Spleen (tissue), 11 donors: ENCODE results near the gene MSI1. TPM values are rescaled to one million over a fixed set of nuclear protein-coding genes. Genes with fewer than 3 reads are reported as not detected.

Experiments used
- DNase-seq: peaks from one replicate; pipeline ENCODE4 v3.0.0-alpha.2; 2020
- H3K27ac ChIP-seq, 8 donors: fragments of 200-600 bp; sonication (generic) in 7 of 8; 1 replicate in 4 of 8; 2 replicates in 4 of 8; pipeline versions ENCODE4 v1.5.0 to v1.8.0; 2016 to 2021; ENCODE audit warnings: inconsistent platforms in 4 of 8, mild to moderate bottlenecking in 4 of 8, moderate library complexity in 1 of 8
- H3K27me3 ChIP-seq, 7 donors: fragments of 200-600 bp; sonication (generic) in 6 of 7; replicated peaks in 1 of 7; 1 replicate in 4 of 7; 2 replicates in 3 of 7; pipeline versions ENCODE4 v1.5.0 to v1.8.0; 2016 to 2021; ENCODE audit warnings: inconsistent platforms in 3 of 7, mild to moderate bottlenecking in 1 of 7
- H3K36me3 ChIP-seq, 6 donors: fragments of 200-600 bp; sonication (generic) in 5 of 6; 1 replicate in 4 of 6; 2 replicates in 2 of 6; pipeline versions ENCODE4 v1.5.0 to v1.8.0; 2016 to 2021; ENCODE audit warnings: inconsistent platforms in 2 of 6
- H3K4me1 ChIP-seq, 6 donors: fragments of 200-600 bp; sonication (generic) in 5 of 6; 1 replicate in 3 of 6; 2 replicates in 3 of 6; pipeline versions ENCODE4 v1.5.0 to v1.8.0; 2016 to 2021; ENCODE audit warnings: inconsistent platforms in 3 of 6
- H3K4me3 ChIP-seq, 8 donors: fragments of 200-600 bp; sonication (generic) in 7 of 8; 1 replicate in 4 of 8; 2 replicates in 4 of 8; pipeline versions ENCODE4 v1.5.0 to v1.8.0; 2016 to 2021; ENCODE audit warnings: inconsistent platforms in 4 of 8, mild to moderate bottlenecking in 4 of 8, moderate library complexity in 2 of 8
- H3K9me3 ChIP-seq, 8 donors: fragments of 200-600 bp; sonication (generic) in 7 of 8; 1 replicate in 4 of 8; 2 replicates in 4 of 8; pipeline versions ENCODE4 v1.5.0 to v1.8.0; 2016 to 2021; ENCODE audit warnings: inconsistent platforms in 4 of 8
- CTCF ChIP-seq, 11 experiments: fragments of 200-600 bp in 7 of 11; fragments of 450-650 bp in 4 of 11; sonication (generic) in 4 of 11; IDR thresholded peaks in 8 of 11; conservative IDR thresholded peaks in 3 of 11; 1 replicate in 7 of 11; 2 replicates in 4 of 11; pipeline versions ENCODE4 v1.4.0 to v1.8.0; 2016 to 2021; ENCODE audit warnings: antibody characterized with exemption in 11 of 11, inconsistent platforms in 4 of 11, mild to moderate bottlenecking in 1 of 11
- POLR2A ChIP-seq, 3 donors: fragments of 450-650 bp; IDR thresholded peaks; one replicate each; pipeline ENCODE4 v1.5.1; 2017; ENCODE audit warnings: antibody characterized with exemption in 3 of 3, mild to moderate bottlenecking in 1 of 3
- POLR2AphosphoS5 ChIP-seq, 3 donors: sonication (generic); formaldehyde crosslinking; IDR thresholded peaks; one replicate each; pipeline ENCODE4 v1.5.1; 2017; ENCODE audit warnings: antibody characterized with exemption in 3 of 3
- WGBS, 5 donors: extraction: QIAGEN DNeasy Blood & Tissue Kit in 3 of 5; methylation state at CpG; one replicate each; pipeline versions ENCODE4 v1.1.5 to v1.1.7; 2013 to 2018; 5-methylcytosine and 5-hydroxymethylcytosine counted together
- intact Hi-C: fragments of 100-400 bp; cut with DNase I; formaldehyde crosslinking; loops from one replicate; pipeline ENCODE4 v1.15.0; 2023; ENCODE audit warnings: low total_unique reads
- polyA plus RNA-seq, 3 donors: library from polyadenylated mRNA; stranded (reverse); fragments of 200-250 nt; gene quantifications; one replicate each; pipeline ENCODE4 v1.2.1, GENCODE V29; 2013
- total RNA-seq, 7 donors: library from RNA; depleted of rRNA in 3 of 7; stranded (reverse); fragments of >200 nt in 3 of 7; fragmentation: NEBNext Ultra II Directional in 4 of 7; extraction: Animal tissue kit (Norgen Biotek cat#: 25700) in 4 of 7; gene quantifications; one replicate each; pipeline versions ENCODE4 v1.1.0 to v1.2.1, GENCODE V29; 2016 to 2021
- donor health status: healthy with polysubstance abuse.
- donor health status: DM: no; HTN: no; CAD: no; lungs with moderate emphysema.
- donor health status: DM: no; HTN: no; CAD: no.
- donor health status: Bipolar disorder and iron deficiency.
- donor health status: healthy.
- donor health status: DM: no; HTN: no; CAD: no.
- donor health status: DM: yes; HTN: yes; CAD: no.

Gene MSI1
- total and polyA plus RNA-seq, 10 donors, result 0.02 to 0.35 (median 0.03) TPM; not detected in 7

- no peak for TF ChIP-seq POLR2A (IDR thresholded peaks at IDR 0.05)
- no peak for TF ChIP-seq CTCF (IDR thresholded peaks at IDR 0.05 in 8 of 11, conservative IDR thresholded peaks at IDR 0.05 in 3 of 11)
- no peak for TF ChIP-seq POLR2AphosphoS5 (IDR thresholded peaks at IDR 0.05)
- no peaks in the 10 kb centered on the region for H3K36me3 ChIP-seq
- no peak overlapping the region for H3K4me3 ChIP-seq
- H3K4me1 ChIP-seq, result no peaks in the 10 kb centered on the region
- no peak for DNase-seq
- no peak overlapping the region for H3K27ac ChIP-seq
- 41 to 64% (median 56%) methylated on average over 1 of the region's 1 CpG for WGBS, 5 donors
- intact Hi-C loops, result no loop called here
- H3K9me3 ChIP-seq, result no peaks in the 10 kb centered on the region
- peaks cover 0 to 47% (median 0%) of the 10 kb centered on the region in 7 donors for H3K27me3 ChIP-seq
Observed at GRCh38 chr12:120404271-120404670, 35.3 kb upstream of the MSI1 start.

DNA sequence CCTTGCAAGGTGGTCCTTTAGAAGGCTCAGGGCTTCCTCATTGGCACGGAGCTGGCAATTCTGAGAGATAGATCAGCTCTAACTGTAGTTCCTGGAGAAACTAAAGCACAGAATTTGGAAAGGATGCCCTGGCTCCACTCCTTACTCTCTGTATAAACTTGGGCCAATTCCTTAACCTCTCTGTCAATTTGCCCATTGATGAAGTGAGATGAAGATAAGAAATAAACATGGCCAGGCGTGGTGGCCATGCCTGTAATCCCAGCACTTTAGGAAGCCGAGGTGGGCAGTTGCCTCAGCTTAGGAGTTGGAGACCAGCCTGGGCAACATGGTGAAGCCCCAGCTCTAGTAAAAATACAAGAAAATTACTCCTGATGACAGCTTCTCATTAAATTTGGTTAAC is 34.9 kb upstream of the MSI1 start:
- no peak for DNase-seq
- H3K27me3 ChIP-seq, result peaks cover 0 to 51% (median 0%) of the 10 kb centered on the region in 7 donors
- intact Hi-C loops, result no loop called here
- no peak overlapping the region for H3K27ac ChIP-seq
- WGBS, 5 donors, result 71 to 84% (median 80%) methylated on average over 2 to 3 of the region's 3 CpGs
- no peak for TF ChIP-seq CTCF (IDR thresholded peaks at IDR 0.05 in 8 of 11, conservative IDR thresholded peaks at IDR 0.05 in 3 of 11)
- TF ChIP-seq POLR2AphosphoS5 (IDR thresholded peaks at IDR 0.05), result no peak
- no peak for TF ChIP-seq POLR2A (IDR thresholded peaks at IDR 0.05)
- no peaks in the 10 kb centered on the region for H3K4me1 ChIP-seq
- no peaks in the 10 kb centered on the region for H3K36me3 ChIP-seq
- H3K4me3 ChIP-seq, result no peak overlapping the region
- H3K9me3 ChIP-seq, result no peaks in the 10 kb centered on the region

- no peaks in the 10 kb centered on the region for H3K9me3 ChIP-seq
- 38 to 58% (median 47%) methylated on average over 13 of the region's 13 CpGs for WGBS, 5 donors
- no peaks in the 10 kb centered on the region for H3K36me3 ChIP-seq
- H3K27me3 ChIP-seq, result peaks cover 0 to 64% (median 10%) of the 10 kb centered on the region in 7 donors
- no peaks in the 10 kb centered on the region for H3K4me1 ChIP-seq
- DNase-seq, result no peak
- H3K4me3 ChIP-seq, result no peak overlapping the region
- no peak overlapping the region for H3K27ac ChIP-seq
- intact Hi-C loops, result no loop called here
- TF ChIP-seq POLR2AphosphoS5 (IDR thresholded peaks at IDR 0.05) (no peak), POLR2A (IDR thresholded peaks at IDR 0.05) (no peak), CTCF (IDR thresholded peaks at IDR 0.05 in 8 of 11, conservative IDR thresholded peaks at IDR 0.05 in 3 of 11) (no peak)
Observed at GRCh38 chr12:120402217-120402616, 33.3 kb upstream of the MSI1 start.

DNA sequence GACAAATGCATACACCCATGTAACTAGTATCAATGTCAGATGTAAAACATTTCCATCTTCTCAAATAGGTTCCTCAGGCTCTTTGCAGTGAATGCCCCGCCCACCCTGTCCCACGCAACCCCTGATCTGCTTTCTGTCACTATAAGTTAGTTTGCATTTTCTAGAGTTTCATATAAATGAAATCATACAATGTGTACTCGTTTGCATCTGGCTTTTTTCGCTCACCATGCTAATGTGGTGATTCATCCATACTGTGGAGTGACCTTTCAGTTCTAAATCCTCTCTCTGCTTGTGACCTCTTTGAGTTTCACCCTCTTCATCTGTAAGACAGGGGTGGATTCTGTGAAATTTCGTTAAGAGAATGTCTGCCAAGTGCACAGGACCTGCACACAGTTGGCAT is 30.6 kb upstream of the MSI1 start:
- no peak overlapping the region for H3K27ac ChIP-seq
- H3K36me3 ChIP-seq, result no peaks in the 10 kb centered on the region
- H3K4me1 ChIP-seq, result peaks cover 0 to 5% (median 0%) of the 10 kb centered on the region in 6 donors
- TF ChIP-seq CTCF (IDR thresholded peaks at IDR 0.05 in 8 of 11, conservative IDR thresholded peaks at IDR 0.05 in 3 of 11) (no peak), POLR2A (IDR thresholded peaks at IDR 0.05) (no peak), POLR2AphosphoS5 (IDR thresholded peaks at IDR 0.05) (no peak)
- H3K9me3 ChIP-seq, result no peaks in the 10 kb centered on the region
- WGBS, 5 donors, result 62 to 72% (median 68%) methylated on average over 5 of the region's 5 CpGs
- intact Hi-C loops, result no loop called here
- DNase-seq, result no peak
- no peak overlapping the region for H3K4me3 ChIP-seq
- peaks cover 0 to 90% (median 10%) of the 10 kb centered on the region in 7 donors for H3K27me3 ChIP-seq
